ENCODE results near the gene TRMT61A.
"Not testable (repeated sequence)": the region's sequence is repeated elsewhere in the genome, so short reads cannot be mapped to it uniquely, and the experiment has no call there.

Gene TRMT61A

DNA sequence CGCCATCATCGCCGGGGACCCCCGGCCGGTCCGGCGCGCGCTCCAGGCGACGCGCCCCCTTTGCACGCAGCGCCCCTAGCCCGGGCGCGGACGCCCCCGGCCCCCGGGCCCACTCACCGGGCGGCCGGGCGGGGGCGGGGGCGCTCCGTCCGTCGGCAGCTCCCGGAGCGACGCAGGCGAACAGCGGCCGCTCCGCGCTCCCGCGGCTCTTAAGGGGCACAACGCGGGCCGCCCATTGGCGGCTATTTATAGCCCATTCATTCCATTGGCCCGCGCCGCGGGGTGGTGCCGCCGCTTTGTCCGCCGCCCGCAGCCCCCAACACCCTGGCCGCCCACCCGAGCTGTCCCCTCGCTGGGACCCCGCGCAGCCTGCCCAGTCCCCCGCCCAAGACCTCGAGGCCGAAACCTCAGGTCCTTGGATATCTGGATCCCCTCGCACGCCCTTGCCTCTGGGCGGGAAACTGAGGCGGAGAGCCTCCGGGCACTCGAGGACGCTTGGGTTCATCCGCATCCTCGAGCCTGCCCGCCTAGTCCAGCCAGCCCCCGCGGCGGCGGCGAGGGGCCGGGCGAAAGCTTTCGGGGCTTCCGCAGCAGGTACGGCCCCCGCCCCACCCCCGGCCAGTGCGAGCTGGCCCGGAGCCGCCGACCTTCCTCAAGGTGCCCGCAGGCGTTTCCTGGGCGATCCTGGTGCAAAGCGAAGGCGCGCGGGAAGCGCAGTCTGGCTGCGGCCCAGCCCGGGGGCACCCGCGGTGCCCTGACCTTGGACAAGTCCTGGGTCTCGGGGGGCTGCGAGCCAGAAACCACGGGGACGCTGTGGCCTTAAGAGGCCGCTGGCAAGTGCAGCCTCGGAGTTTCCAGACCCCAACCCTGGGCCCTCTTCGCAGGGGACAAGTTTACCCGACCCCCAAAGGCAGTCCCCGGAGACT lies 6.1 kb upstream of the TRMT61A start, which contains the start of gene CKB:
Gene CKB (minus strand): TSS at position 182 of the 926 bp plus-strand sequence. CDS start 337 bp downstream, outside the sequence.
- peak; percentile 90 for DNase-seq (ENCODE audit: low spot score)

- no peak for DNase-seq (ENCODE audit: low spot score)
Measured at GRCh38 chr14:103523575-103523954, 5.4 kb upstream of the TRMT61A start.

GRCh38 chr14:103524002-103524935 lies 4.7 kb upstream of the TRMT61A start:
- DNase-seq (ENCODE audit: low spot score): no peak

DNA sequence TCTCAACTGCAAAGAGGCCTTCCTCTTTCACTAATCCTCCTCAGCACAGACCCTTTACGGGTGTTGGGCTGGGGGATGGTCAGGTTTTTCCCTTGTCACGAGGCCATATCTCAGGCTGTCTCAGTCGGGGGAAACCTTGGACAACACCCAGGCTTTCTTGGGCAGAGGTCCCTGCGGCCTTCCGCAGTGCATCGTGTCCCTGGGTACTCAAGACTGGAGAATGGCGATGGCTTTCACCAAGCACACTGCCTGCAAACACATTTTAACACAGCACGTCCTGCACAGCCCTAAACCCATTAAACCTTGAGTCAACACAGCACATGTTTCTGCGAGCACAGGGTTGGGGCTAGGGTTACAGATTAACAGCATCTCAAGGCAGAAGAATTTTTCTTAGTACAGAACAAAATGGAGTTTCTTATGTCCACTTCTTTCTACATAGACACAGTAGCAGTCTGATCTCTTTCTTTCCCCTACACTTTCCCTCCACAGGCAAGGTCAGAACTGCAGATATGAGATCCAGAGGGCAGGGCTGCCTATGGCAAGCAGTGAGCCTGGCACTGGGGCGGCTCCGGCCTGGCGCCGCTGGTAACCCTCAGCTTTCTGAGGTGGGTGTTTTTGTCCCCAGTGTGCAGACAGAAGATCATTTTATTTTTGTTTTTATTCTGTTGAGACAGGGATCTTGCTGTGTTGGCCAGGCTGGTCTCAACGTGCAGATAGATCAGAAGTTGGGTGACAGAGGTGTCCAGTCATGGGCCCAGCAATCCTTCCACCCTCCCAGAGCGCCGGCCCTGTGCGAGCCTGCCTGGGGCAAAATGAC lies 3.4 kb upstream of the TRMT61A start:
- not testable (repeated sequence) for DNase-seq (ENCODE audit: low spot score)

DNA sequence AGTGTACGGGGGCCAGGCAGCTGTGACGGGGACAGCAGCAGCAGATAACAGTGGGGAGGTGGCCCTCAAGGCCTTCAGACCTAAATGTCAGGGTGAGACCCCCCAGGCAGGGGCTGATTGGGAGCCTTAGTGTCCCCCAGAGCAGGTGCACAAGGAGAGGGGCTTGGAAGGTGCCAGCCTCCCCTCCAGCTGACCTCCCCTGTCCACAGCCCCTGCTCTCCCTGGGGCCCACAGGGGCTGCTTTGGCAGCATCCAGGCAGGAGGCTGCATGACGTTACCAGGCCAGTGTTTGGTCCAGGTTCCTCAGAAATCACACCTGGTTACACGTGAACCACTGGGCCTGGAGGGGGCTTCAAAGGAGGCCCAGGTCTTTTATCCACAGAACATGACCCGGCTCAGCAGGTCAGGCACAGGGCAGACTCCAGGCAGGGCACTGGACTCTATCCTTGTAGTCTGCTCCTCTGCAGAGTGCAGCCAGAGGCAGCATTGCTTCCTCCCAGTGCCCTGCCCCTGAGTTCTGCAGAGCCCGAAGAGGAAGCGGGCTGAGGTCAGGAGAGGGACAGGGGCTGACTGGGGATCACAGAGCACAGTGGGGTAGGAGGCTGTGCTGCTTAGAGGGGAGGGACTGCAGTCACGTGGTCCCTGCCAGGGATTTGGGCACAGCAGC lies 2.6 kb upstream of the TRMT61A start:
- DNase-seq (ENCODE audit: low spot score): no peak

DNA sequence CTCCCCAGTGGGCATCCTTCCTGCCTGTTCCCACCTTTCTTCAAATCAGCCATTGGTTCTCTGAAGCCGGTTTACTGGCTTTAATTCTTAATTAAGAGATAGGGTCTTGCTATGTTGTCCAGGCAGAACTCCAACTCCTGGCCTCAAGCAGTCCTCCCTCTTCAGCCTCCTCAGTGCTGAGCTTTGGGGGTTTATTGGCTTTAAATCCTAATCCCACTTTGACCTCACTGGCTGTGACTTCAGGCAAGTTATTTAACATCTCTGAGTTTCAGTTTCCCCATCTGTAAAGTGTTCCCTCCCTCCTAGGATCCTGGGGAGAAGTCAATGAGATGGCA lies 2.1 kb upstream of the TRMT61A start:
- no peak for DNase-seq (ENCODE audit: low spot score)

DNA sequence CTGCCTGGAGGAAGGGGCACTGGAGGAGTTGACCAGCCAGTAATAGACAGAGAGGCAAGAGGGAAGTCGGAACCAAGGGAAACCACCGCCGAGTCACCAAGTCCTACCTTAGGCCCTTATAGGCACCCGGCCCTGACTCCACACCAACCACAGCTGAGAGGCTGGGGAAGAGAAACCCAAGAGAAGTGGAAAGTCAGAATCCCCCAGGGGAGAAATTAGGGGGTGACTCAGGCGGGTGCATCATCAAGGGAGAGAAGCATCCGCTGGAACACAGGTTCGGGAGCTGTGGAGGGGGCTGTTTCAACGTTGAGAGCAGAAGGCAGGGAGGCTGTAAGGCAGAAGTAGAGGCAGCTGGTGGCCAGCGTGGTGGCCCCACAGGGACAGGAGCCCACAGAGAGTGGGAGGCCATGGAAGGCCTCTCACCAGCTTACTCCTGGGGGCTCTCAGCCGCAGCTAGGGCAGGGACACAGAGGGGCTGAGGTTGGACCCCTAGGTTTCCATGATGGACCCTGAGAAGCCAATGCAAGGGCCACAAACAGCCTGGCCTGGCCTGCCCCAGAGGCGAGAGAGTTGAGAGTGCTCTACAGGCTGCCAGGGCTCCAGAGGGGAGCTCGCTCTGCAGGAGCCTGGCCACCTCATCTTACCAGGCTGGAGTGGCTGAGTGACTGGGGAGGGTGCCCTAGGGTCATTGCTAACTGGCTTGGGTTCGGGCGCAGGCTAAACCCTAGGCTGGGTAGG lies 1.4 kb upstream of the TRMT61A start:
- peak; percentile 54 for DNase-seq (ENCODE audit: low spot score)

GRCh38 chr14:103528146-103528586 lies 830 bp upstream of the TRMT61A start:
- DNase-seq (ENCODE audit: low spot score): peak; percentile 57

- peak; percentile 25 for DNase-seq (ENCODE audit: low spot score)
Measured at GRCh38 chr14:103529383-103530365, 678 bp downstream of the TRMT61A start.

DNA sequence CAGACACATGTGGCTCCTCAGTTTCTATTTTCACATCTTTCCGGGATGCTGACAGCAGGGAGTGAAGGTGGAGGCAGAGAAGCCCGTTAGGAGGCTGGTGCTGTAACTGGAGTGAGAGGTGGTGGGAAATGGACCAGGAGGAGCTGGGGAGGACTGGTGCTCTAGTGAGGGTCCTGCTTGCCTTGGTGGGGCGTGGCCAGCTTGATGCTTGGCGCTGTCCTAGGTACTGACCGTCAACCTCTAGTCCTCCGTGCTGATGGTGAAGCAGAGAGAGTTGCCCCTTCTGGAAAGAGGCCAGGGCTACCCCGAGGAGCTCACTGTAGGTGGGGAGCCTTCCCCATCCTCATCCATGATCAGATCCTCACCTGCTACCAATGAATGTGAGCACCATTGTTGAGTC lies 1.4 kb downstream of the TRMT61A start:
- no peak for DNase-seq (ENCODE audit: low spot score)

GRCh38 chr14:103530831-103531230 lies 1.8 kb downstream of the TRMT61A start:
- no peak for DNase-seq (ENCODE audit: low spot score)

- no peak for DNase-seq (ENCODE audit: low spot score)
Measured at GRCh38 chr14:103531421-103532215, 2.6 kb downstream of the TRMT61A start.

GRCh38 chr14:103532216-103533136 lies 3.5 kb downstream of the TRMT61A start:
- DNase-seq (ENCODE audit: low spot score): no peak

DNA sequence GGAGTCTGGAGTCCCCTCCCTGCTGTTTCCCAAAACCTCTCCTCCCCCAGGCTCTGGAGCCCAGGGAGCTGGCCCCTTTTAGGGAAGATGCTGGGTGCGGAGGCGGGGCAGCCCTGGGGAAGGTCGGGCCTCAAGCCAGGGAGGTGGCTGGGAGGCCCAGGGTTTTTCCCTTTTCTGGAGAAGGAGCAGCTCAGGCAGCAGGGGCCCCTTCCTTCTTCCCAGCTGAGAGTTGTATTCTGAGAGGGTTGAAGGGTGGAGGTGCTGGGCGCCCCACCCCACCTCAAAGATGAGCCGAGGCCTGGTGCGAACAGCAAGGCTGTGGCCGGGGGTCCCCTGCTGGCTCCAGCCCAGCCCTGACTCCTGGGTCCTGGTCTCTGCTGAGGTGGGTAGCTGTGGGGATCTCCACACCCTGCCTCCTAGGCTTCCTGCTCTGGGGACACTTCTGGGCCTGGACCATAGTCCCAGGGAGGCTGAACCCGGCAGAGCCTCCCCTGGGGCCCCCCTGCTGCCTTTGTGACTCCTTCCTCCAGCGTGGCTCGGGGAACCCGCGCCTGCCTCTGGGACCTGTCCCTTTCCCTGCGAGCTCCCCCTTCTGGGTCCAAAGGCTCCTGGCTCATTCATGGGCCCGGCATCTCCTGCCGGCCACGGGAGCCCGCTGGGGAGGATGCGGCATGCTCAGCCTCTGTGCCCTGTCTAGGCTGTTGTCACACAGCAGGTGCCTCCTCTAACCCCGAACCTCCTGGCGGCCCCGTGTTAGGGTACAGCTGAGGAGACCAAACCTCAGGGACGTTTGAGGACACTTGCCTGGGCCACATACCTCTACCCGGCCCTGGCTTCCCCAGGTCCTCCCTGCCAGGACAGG lies 4.4 kb downstream of the TRMT61A start:
- DNase-seq (ENCODE audit: low spot score): no peak

GRCh38 chr14:103533999-103534575 lies 5.1 kb downstream of the TRMT61A start:
- no peak for DNase-seq (ENCODE audit: low spot score)

- no peak for DNase-seq (ENCODE audit: low spot score)
Measured at GRCh38 chr14:103534576-103535061, 5.6 kb downstream of the TRMT61A start.

All from GM03348 (cell line).